Smooth muscle cell of the brain vasculature (primary cell): ENCODE data around the gene CACNA1H.
"Not testable (repeated sequence)": the region's sequence is repeated elsewhere in the genome, so short reads cannot be mapped to it uniquely, and the experiment has no call there.

Experiments used
- DNase-seq: peaks from one replicate; pipeline ENCODE4 v3.0.0-alpha.2; 2012; ENCODE audit warnings: low read depth, low spot score

Gene CACNA1H

DNA sequence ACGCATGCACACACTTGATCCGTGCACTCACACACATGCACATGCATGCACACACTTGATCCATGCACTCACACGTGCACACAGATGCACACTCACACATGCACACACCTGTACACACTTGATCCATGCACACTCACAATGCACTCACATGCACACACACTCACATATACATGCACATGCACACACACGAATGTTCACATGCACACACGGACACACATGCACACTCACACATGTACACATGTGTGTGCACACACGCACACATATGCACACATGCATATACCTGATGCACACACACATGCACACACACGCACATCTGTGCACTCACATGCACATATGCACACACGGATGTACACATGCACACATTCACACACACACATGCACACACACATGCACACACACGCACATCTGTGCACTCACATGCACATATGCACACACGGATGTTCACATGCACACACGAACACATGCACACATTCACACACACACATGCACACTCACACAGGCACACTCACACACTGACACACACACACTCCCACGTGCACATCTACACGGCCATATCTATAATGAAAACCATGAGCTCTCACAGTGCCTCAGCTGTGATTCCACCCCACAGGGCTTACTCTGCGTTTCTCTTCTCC lies 95.1 kb downstream of the CACNA1H start:
- not testable (repeated sequence) for DNase-seq

DNA sequence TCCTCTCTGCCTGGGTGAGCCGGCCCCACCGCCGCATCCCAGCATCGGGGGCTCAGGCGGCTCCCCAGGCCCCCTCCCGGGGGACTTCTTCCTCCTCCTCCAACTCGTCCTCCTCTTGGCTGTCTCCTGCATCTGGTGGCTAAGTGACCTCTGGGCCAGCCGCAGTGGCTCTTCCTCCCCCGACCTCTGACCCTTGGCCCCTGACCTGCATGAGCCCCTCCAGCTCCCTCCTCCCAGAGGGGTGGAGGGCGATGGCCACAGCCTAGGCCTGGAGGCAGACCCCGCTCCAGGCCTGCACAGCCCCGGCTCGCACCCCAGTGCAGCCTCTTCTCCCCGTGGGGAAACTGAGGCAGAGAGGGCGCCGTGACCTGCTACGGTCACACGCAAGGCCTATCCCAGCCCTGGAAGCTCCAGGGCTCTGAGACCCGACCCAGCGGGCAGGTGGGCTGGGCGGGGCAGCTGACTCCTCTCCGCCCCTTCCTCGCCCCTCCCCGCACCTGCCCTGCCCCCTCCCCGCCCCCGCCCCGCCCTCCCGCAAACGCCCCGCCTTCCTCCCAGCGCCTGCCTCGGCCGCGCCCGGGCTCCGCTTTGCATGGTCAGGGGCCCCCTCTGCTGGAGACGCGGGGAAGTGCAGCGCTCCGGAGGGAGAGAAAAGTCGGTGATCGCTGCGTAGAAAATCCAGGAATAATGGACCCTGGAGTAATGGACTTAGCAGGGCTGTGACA lies 96.3 kb downstream of the CACNA1H start:
- DNase-seq, result not testable (repeated sequence)

DNA sequence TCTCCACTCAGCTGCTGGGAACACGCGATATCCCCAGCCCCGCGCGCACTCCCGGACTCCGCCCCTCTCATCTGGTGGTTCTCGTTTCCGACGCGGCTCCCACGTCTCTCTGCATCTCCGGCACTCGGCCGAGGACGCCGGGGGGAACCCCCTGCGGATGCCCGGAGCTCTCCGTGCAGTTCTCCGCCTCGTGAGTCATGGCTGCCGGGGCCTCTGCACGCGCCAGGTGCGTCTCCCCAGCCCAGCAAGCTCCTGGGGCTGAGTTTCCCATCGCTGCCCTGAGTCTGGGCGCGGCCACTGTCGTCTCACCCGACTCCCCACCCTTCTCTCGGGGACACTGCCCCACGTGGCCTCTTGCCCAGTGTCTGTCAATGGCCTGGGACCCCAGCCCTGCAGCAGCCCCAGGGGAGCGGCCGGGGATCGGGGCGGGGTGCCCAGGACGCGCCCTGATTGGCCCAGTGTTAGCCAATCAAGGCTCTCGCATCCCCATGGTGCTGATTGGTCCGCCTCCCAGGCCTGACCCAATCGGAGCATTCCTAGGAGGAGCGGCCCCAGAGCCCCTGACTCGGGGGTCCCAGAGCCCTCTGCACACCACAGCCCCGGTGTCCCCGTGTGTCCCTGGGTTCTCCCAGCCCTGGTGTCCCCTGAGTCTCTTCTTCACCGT lies 100.9 kb downstream of the CACNA1H start:
- not testable (repeated sequence) for DNase-seq

DNA sequence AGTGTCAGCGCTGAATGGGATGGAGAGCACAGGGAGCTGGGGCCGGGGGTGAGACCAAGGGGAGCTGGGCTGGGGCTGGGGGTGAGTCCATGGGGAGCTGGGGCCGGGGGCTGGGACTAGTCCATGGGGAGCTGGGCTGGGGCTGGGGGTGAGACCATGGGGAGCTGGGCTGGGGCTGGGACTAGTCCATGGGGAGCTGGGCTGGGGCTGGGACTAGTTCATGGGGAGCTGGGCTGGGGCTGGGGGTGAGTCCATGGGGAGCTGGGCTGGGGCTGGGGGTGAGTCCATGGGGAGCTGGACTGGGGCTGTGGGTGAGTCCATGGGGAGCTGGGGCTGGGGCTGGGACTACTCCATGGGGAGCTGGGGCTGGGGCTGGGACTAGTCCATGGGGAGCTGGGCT lies 101.9 kb downstream of the CACNA1H start:
- DNase-seq, result not testable (repeated sequence)

DNA sequence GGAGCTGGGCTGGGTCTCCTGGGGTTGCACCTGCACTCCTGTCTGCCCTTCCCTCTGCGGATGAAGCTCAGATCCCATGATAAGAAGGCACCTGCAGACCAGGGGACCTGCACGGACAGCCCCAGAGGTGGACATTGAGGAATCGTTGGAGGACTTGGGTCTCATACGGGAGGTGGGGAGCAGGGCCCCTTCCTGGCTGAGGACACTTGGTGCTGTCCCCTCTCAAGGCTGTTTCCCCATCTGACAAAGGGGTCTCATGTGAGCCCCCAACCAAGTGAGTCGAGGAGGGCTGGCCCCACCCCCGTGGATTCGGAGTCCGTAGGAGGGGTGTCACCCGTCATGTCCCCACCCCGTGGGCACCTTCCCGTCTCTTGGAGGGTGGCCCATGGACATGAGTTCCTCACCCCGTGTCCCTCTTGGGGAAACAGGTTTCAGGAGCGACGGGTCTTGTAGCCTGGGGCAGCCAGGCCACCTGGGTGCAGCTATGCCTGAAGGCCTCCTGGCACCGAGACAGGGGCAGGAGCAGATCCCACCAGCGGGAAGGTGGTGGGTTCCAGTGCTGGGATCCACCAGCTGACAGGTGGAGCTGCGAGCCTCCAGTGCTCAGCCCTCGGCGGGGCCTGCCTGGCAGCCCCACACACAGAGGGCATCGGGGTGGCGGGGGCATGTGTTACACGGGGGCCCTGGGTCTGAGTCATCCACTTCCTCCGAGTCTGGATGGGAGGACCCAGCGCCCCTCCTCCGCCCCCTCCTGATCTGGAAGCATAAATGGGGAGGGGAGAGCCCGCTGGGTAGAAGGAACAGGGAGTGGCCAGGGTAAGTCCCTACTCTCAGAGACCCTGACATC lies 102.6 kb downstream of the CACNA1H start, which contains the start of gene TPSD1:
Gene TPSD1, plus strand, starts transcription at position 794 of the 847 bp plus-strand sequence. CDS start 212 bp downstream, outside the sequence.
- DNase-seq, result not testable (repeated sequence)

DNA sequence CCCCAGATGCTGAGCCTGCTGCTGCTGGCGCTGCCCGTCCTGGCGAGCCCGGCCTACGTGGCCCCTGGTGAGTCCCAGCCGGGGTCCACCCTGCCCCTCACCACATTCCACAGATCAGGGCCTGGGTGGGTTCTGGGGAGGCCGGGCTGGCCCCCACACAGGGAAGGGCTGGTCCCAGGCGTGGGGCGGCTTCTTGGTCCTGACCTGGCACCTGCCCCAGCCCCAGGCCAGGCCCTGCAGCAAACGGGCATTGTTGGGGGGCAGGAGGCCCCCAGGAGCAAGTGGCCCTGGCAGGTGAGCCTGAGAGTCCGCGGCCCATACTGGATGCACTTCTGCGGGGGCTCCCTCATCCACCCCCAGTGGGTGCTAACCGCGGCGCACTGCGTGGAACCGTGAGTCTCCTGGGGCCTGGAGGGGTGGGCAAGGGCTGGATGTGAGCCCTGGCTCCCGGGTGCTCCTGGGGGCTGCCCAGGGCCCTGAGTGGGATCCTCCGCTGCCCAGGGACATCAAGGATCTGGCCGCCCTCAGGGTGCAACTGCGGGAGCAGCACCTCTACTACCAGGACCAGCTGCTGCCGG lies 103.5 kb downstream of the CACNA1H start:
- DNase-seq, result not testable (repeated sequence)

DNA sequence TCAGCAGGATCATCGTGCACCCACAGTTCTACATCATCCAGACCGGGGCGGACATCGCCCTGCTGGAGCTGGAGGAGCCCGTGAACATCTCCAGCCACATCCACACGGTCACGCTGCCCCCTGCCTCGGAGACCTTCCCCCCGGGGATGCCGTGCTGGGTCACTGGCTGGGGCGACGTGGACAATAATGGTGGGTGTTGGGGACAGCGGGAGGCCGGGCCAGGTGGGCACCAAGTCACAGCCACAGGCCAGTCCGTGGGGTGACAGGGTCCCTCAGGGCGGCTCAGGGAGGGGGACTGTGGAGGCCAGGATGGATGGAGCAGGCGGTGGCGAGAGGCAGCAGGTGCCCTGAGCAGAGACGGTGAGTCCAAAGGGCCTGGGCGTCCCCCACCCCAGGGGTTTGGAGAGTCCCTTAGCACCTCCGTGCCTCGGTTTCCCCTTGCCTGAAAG lies 104.0 kb downstream of the CACNA1H start:
- no peak for DNase-seq

DNA sequence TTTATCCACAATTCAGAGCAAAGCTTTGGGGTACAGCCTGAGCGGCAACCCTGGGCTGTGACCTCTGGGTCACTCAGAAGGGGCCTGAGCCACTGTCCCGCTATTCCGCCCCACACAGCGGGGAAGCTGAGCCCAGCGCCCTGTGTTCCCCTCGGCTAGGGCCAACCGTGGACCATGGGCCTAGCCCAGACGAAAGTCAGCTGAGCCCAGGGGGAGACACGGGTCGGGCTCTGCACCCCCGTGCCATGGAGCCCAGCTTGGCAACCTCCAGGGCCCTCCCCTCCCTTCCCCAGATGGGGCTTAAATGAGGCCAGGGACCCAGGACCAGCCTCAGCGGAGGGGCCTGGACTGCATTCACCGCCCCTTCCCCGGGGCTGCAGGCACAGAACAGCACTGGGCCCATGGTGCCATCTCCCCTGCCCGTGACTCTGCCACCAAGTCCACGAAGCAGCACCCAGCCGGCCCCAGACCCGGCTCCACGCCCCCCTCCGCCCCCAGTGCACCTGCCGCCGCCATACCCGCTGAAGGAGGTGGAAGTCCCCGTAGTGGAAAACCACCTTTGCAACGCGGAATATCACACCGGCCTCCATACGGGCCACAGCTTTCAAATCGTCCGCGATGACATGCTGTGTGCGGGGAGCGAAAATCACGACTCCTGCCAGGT lies 104.8 kb downstream of the CACNA1H start:
- no peak for DNase-seq

DNA sequence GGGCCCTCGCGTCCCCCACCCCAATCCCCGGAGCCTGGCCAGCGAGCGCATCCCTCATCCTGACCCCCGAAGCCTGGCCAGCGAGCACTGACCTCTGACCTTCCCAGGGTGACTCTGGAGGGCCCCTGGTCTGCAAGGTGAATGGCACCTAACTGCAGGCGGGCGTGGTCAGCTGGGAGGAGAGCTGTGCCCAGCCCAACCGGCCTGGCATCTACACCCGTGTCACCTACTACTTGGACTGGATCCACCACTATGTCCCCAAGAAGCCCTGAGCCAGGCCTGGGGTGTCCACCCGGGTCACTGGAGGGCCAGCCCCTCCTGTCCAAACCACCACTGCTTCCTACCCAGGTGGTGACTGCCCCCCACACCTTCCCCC lies 105.3 kb downstream of the CACNA1H start:
- DNase-seq, result no peak

DNA sequence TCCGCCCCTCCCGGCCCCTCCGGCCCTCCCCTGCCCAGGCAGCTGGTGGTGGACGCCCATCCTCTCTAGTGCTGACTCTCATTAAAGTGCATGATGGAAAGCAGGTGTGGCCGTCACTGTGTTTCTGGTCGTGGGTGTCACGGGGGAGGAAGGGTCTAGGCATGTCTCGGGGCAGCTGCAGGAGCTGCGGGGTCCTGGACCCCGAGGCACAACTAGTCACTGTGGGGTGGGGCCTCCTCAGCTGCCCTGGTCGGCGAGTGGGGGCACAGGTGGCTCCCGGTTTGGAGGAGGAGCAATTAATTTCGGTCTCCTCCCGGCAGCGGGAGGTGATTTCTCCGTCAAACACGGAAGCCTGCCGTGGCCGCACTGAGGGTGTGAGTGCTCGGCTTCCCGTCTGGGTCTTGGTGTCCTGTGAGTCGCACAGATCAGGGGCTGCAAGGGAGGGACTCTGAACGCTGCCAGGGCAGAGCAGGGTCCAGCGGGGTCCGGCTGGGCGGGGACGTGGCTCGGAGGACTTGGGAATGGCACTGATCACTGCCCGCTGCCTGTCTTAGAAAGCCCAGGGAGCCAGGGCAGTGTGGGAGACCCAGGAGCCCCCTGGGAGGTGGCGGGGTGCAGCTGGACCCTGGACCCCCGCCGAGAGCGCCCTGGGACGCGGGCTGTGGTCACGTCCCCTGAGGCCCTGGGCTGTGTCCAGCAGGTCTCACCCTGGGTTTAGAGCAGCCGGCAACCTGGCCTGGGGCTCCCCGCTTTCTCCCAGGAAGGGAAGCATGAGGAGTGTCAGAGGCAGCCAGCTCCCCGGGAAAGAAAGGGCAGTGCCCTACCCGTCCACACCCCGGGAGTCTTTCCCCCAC lies 106.2 kb downstream of the CACNA1H start:
- no peak for DNase-seq

DNA sequence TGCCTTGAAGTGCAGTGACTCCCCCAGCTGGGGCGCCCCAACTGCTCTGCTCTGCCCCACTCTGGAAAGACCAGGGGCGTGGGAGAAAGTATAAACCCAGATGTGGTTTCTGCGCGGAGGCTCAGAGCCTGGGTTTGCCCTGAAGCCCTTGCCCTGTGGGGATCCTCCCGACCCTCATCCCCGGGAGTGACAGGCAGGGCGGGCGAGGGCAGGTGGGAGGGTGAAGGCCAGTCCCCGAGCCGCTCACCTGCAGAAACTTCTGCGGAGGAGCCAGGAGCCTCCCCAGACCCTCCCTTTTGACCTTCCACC lies 106.8 kb downstream of the CACNA1H start:
- no peak for DNase-seq

DNA sequence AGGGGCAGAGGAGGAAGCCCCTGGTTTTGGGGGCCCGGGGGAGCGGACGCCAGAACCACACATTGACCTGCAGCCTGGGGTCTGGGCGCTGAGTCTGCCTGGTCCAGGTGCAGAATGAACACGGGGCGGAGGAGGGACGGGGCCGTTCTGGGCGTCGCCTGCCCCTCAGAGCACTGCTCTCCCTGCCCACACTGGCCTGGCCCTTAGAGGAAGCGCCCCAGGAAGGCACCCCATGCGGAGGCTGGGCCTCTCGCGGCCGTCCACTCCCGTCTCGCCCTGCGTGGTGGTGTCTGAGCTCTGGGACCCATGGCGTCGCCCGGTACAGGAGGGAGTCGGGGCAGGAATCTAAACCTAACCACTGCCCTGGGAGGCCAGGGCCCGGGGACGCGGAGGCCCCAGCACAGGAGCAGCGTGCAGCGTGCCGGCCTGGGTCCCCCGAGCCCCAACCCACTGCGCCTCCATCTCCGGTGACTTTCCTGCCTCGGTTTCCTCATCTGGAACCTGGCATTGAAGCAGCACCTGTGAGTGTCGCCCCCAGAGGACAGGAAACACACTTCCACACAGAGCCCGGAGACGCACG lies 107.3 kb downstream of the CACNA1H start:
- DNase-seq, result no peak

DNA sequence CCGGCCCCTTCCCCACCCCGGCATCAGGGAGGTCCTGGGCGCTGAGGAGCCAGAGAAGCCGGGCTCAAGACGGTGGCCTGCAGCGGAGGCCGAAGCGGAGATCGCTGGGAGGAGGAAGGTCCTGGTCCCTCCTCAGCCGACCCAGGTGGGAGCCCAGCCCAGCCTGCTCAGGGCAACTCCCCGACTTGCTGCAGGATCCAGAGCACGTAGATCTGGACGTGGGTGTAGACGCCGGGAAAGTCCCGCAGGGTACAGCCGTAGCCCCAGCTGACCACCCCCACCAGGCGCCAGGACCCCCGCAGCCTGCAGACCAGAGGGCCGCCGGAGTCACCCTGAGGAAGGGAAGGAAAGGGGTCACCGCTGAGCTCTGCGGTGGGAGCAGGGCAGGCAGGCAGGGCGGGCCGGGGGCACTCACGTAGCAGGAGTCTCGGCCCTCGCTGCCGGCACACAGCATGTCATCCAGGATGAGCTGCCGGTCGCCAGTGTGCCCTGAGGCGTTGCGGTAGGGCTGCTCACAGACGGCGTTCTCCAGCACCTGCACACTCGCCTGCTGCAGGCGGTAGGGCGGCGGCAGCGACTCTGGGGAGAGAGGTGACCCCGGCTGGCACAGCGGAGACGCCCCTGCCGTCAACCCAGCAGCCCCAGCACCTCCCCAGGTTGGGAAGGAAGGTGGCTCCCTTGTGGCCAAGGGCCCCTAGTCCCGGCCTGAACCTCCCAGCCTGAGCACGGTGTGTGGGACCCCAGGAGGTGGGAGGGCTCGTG lies 108.4 kb downstream of the CACNA1H start:
- DNase-seq, result no peak

DNA sequence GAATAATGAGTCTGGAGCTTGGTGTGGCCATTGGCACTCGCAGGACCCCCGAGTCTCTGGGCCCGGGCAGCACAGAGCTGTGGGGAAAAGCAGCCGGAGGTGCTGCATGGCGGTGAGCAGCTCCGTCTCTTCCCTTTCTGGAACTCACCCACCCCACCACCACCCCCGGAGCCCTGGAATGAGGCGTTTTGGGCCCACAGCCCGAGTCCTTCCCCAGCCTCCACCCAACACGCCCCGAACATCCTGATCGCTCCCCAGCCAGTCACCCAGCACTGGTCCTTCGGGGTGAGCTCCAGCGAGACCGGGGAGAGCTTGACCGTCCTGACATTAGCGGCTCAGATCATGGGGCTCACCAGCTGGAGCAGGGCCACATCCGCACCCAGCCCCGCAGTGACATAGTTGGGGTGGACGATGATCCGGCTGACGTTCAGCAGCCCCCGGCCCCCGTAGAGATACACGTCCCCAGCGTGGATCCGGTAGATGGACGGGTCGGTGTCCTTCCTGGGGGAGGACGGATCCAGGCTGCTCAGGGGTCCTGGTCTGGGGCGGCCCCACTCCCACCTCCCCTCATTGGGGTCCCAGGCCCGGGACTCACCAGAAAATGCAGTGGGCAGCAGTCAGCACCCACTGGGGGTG lies 109.4 kb downstream of the CACNA1H start:
- DNase-seq, result no peak

DNA sequence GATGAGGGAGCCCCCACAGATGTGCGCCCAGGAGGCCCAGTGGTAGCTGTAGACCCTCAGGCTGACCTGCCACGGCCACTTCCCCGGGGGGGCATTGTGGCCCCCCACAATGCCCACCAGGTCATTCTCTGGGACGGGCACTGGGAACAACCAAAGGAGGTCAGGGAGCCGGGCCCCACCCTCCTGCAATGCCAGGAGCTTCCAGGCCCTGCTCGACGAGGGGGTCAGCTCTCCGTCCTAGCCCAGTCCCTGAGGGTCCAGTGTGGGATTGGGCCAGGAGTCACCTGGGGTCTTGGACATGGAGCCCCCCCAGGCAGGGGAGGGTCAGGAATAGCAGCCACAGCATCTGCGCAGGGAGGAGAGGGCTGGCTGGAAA lies 109.9 kb downstream of the CACNA1H start:
- no peak for DNase-seq

DNA sequence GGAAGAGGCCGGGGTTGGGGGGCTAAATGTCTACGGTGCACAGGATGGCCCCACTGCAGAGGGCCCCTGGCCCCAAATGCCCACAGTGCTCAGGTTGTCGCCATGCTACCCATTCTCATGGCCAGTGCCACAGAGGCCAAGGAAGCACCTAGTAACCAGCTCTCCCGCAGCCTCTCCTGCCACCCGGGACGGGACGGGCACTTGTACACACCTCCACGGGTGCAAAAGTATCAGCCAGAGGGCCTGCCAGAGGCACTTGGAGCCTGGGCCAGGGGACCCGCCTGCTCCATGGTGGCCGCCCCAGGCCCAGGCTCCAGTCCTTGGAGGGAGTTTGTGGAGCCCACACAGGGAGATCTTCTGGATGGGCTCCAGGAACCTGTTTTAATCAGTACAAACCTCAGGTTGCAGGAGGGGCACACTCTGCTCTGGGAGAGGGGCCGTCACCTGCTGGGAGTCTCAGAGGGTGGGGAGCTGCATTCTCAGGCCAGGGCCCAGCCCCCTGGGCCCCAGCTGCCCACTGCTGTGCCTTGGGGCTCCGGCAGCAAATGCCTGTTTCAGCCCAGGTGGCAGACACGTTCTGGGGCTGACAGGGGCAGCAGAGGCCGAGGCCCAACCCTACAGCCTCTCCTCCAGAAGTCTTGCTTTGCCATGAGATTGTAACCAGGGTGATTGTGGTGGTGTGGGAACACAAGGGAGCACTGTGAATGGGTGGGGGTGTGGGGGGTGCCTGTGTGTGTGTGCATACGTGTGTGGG lies 110.9 kb downstream of the CACNA1H start:
- DNase-seq, result no peak

DNA sequence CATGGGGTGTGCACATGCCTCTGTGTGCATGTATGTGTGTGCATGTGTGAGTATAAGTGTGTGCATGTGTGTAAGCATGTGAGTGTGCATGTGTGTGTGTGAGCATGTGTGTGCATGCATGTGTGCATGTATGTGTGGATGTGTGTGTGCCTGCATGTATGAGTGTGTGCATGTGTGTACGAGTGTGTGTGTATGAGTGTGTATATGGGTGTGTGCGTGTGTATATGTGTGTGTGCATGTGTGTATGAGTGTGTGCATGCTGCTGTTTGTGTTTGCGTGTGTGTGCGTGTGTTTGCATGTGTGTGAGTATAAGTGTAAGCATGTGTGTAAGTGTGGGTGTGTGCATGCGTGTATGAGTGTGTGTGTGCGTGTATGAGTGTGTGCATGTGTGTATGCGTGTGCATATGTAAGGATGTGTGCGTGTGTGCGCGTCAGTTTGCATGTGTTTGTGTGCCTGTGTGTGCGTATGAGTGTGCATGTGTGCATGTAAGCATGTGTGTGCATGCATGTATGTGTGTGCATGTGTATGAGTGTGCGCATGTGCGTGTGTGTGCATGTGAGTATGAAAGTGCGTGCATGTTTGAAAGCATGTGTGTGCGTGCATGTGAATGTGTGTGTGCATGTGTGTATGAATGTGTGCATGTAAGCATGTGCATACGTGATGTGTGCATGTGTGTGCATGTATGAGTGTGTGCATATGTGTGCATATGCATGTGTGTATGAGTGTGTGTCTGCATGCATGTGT lies 111.6 kb downstream of the CACNA1H start:
- DNase-seq, result no peak
